H1 (cell line): ENCODE measurements around the gene OPN1SW. TPM values are rescaled to one million over a fixed set of nuclear protein-coding genes. Genes with fewer than 3 reads are reported as not detected.

Experiments used
- CTCF ChIA-PET: fragments of 300-600 bp; sonication (Branson Sonifier 250); formaldehyde crosslinking; loops from one replicate; lab custom pipeline; 2021; ENCODE audit not compliant: partially characterized antibody; lab: Charles Lee
- POLR2A ChIA-PET: fragments of 300-600 bp; sonication (Branson Sonifier 250); formaldehyde crosslinking; loops from one replicate; lab custom pipeline; 2021; ENCODE audit warnings: inconsistent platforms; ENCODE audit not compliant: partially characterized antibody; lab: Charles Lee
- DNase-seq, 2 experiments: peaks; one replicate each; pipeline versions ENCODE4 v3.0.0 to v3.0.0-alpha.2; 2010 to 2022; ENCODE audit warnings: low spot score in 2 of 2, low read depth in 1 of 2, mixed read lengths in 1 of 2
- FAIRE-seq: peaks from 2 replicates; lab custom pipeline; 2011; peaks lifted over from hg19 to GRCh38; lab: Jason Lieb, UNC
- H2AFZ ChIP-seq: 2 replicates; pipeline ENCODE4 v1.8.1; 2012; ENCODE audit warnings: low read length, inconsistent platforms
- H2AK5ac ChIP-seq: 2 replicates; pipeline ENCODE4 v1.6.1; 2013; ENCODE audit warnings: low read depth, low read length
- H2BK120ac ChIP-seq: replicated peaks from 2 replicates; pipeline ENCODE3; 2013; ENCODE audit warnings: low read depth, low read length, inconsistent platforms
- H2BK12ac ChIP-seq: 2 replicates; pipeline ENCODE4 v1.6.1; 2013; ENCODE audit warnings: low read depth, low read length
- H2BK15ac ChIP-seq: 2 replicates; pipeline ENCODE4 v1.6.1; 2013; ENCODE audit warnings: low read length
- H2BK20ac ChIP-seq: 2 replicates; pipeline ENCODE4 v1.6.1; 2013; ENCODE audit warnings: low read length
- H2BK5ac ChIP-seq: 2 replicates; pipeline ENCODE4 v1.6.1; 2013; ENCODE audit warnings: low read depth, low read length
- H3K14ac ChIP-seq: 2 replicates; pipeline ENCODE4 v1.6.1; 2013; ENCODE audit warnings: inconsistent platforms; ENCODE audit not compliant: insufficient read length
- H3K18ac ChIP-seq: 2 replicates; pipeline ENCODE4 v1.6.1; 2013; ENCODE audit warnings: low read length; ENCODE audit errors: extremely low read depth
- H3K23ac ChIP-seq: 2 replicates; pipeline ENCODE4 v1.6.1; 2013; ENCODE audit warnings: inconsistent platforms; ENCODE audit not compliant: insufficient read length
- H3K23me2 ChIP-seq: 2 replicates; pipeline ENCODE4 v1.6.1; 2013; ENCODE audit warnings: low read depth, low read length
- H3K27ac ChIP-seq: 2 replicates; pipeline ENCODE4 v1.6.1; 2011; ENCODE audit warnings: low read depth, low read length, inconsistent platforms
- H3K27me3 ChIP-seq, 4 experiments: replicated peaks in 1 of 4; 1 replicate in 1 of 4; 2 replicates in 3 of 4; pipeline versions ENCODE4 v1.6.1 to v1.8.1; 2011 to 2013; ENCODE audit warnings: low read length in 3 of 4, mild to moderate bottlenecking in 3 of 4, inconsistent platforms in 2 of 4, mixed read lengths in 2 of 4, moderate library complexity in 1 of 4; ENCODE audit not compliant: control insufficient read depth in 3 of 4, insufficient read depth in 3 of 4; ENCODE audit errors: extremely low read depth in 1 of 4
- H3K36me3 ChIP-seq, 4 experiments: 2 replicates each; pipeline versions ENCODE4 v1.6.1 to v1.8.1; 2011 to 2013; ENCODE audit warnings: mild to moderate bottlenecking in 4 of 4, low read length in 3 of 4, moderate library complexity in 2 of 4, control low read depth in 1 of 4, inconsistent platforms in 1 of 4; ENCODE audit not compliant: insufficient read depth in 4 of 4, control insufficient read depth in 2 of 4
- H3K4ac ChIP-seq: replicated peaks from 2 replicates; pipeline ENCODE3; 2013; ENCODE audit warnings: low read length, low read depth, mixed read lengths, inconsistent platforms; ENCODE audit not compliant: insufficient read length
- H3K4me1 ChIP-seq, 4 experiments: replicated peaks in 1 of 4; 1 replicate in 1 of 4; 2 replicates in 3 of 4; pipeline versions ENCODE4 v1.6.1 to v1.8.1; 2011 to 2013; ENCODE audit warnings: low read length in 3 of 4, inconsistent platforms in 2 of 4, mixed read lengths in 1 of 4; ENCODE audit not compliant: insufficient read depth in 4 of 4, control insufficient read depth in 3 of 4
- H3K4me2 ChIP-seq, 2 experiments: 2 replicates each; pipeline versions ENCODE4 v1.6.1 to v1.8.1; 2011 to 2013; ENCODE audit warnings: low read depth in 2 of 2, low read length in 2 of 2, control low read depth in 1 of 2, inconsistent platforms in 1 of 2, mild to moderate bottlenecking in 1 of 2; ENCODE audit not compliant: insufficient read depth in 1 of 2
- H3K4me3 ChIP-seq, 4 experiments: fragments of 200-600, 300-600 bp in 1 of 4; sonication (generic), shearing (Covaris generic), sonication (Bioruptor Twin) in 1 of 4; 2 replicates each; pipeline versions ENCODE4 v1.5.1 to v1.8.1; 2011 to 2016; ENCODE audit warnings: low read length in 4 of 4, low read depth in 3 of 4, control low read depth in 2 of 4, inconsistent platforms in 2 of 4, mild to moderate bottlenecking in 2 of 4, mixed read lengths in 1 of 4, moderate library complexity in 1 of 4; ENCODE audit not compliant: insufficient read depth in 2 of 4; ENCODE audit errors: extremely low read depth in 1 of 4
- H3K56ac ChIP-seq: replicated peaks from 2 replicates; pipeline ENCODE3; 2013; ENCODE audit warnings: low read depth, mild to moderate bottlenecking, mixed read lengths, low read length, inconsistent platforms; ENCODE audit not compliant: insufficient read length
- H3K79me1 ChIP-seq: 2 replicates; pipeline ENCODE4 v1.6.1; 2013; ENCODE audit warnings: low read depth, low read length, control low read depth
- H3K79me2 ChIP-seq, 2 experiments: 2 replicates each; pipeline versions ENCODE4 v1.6.1 to v1.8.1; 2012 to 2013; ENCODE audit warnings: low read length in 2 of 2, mild to moderate bottlenecking in 2 of 2, inconsistent platforms in 1 of 2; ENCODE audit not compliant: insufficient read depth in 2 of 2, control insufficient read depth in 1 of 2
- H3K9ac ChIP-seq, 4 experiments: replicated peaks in 1 of 4; 1 replicate in 1 of 4; 2 replicates in 3 of 4; pipeline versions ENCODE4 v1.6.1 to v1.8.1; 2011 to 2013; ENCODE audit warnings: low read depth in 3 of 4, low read length in 3 of 4, control low read depth in 2 of 4, mild to moderate bottlenecking in 2 of 4, moderate library complexity in 2 of 4, inconsistent platforms in 1 of 4; ENCODE audit errors: extremely low read depth in 1 of 4
- H3K9me3 ChIP-seq, 2 experiments: 2 replicates each; pipeline versions ENCODE4 v1.6.1 to v1.8.1; 2012 to 2013; ENCODE audit warnings: mild to moderate bottlenecking in 2 of 2, moderate library complexity in 2 of 2, control low read depth in 1 of 2, inconsistent platforms in 1 of 2, low read depth in 1 of 2, low read length in 1 of 2, mixed read lengths in 1 of 2; ENCODE audit not compliant: insufficient read depth in 2 of 2
- H4K20me1 ChIP-seq, 2 experiments: replicated peaks in 1 of 2; 2 replicates each; pipeline versions ENCODE3 to v1.8.1; 2011 to 2013; ENCODE audit warnings: inconsistent platforms in 2 of 2, low read length in 2 of 2, mild to moderate bottlenecking in 1 of 2; ENCODE audit not compliant: insufficient read depth in 2 of 2, control insufficient read depth in 1 of 2
- H4K5ac ChIP-seq: 2 replicates; pipeline ENCODE4 v1.6.1; 2013; ENCODE audit warnings: low read length, low read depth, mixed read lengths, inconsistent platforms; ENCODE audit not compliant: insufficient read length
- H4K8ac ChIP-seq: 2 replicates; pipeline ENCODE4 v1.8.0; 2013; ENCODE audit warnings: mild to moderate bottlenecking, moderate library complexity, low read length, inconsistent platforms; ENCODE audit not compliant: insufficient read depth; ENCODE audit errors: extremely low read depth
- H4K91ac ChIP-seq: replicated peaks from 2 replicates; pipeline ENCODE3; 2013; ENCODE audit warnings: low read length, mixed read lengths, inconsistent platforms; ENCODE audit not compliant: insufficient read length
- TAF7 ChIP-seq: optimal IDR thresholded peaks from 2 replicates; pipeline ENCODE3; 2011; ENCODE audit warnings: low read depth, mild to moderate bottlenecking, inconsistent platforms, low read length, moderate library complexity, borderline replicate concordance
- USF2 ChIP-seq: IDR thresholded peaks from 2 replicates; pipeline ENCODE4 v1.6.1; 2011; ENCODE audit warnings: low read length, improper control_type of control experiment
- WGBS, 2 experiments: shearing (Covaris generic) in 1 of 2; methylation state at CpG; one replicate each; pipeline versions ENCODE4 v1.1.6 to v1.1.7; 2013 to 2015; ENCODE audit warnings: low lambda C conversion rate in 2 of 2, mixed read lengths in 2 of 2, inconsistent platforms in 1 of 2, low coverage in 1 of 2, missing lambda C conversion rate in 1 of 2; ENCODE audit not compliant: insufficient replicate concordance in 2 of 2, insufficient coverage in 1 of 2, insufficient read length in 1 of 2; ENCODE audit errors: extremely low coverage in 1 of 2, missing lambda C conversion rate in 1 of 2; 5-methylcytosine and 5-hydroxymethylcytosine counted together
- polyA plus RNA-seq, 7 experiments: library from polyadenylated mRNA; depleted of rRNA in 3 of 7; stranded (reverse) in 5 of 7; unstranded in 2 of 7; fragments of >200 nt in 5 of 7; fragments of 200-250 nt in 2 of 7; gene quantifications; 1 replicate in 5 of 7; 2 replicates in 1 of 7; 4 replicates in 1 of 7; pipeline versions ENCODE4 v1.2.1 to v1.2.3, GENCODE V29; 2011 to 2013; ENCODE audit warnings: missing spikeins in 2 of 7, mixed read lengths in 2 of 7
- total RNA-seq: library from RNA; stranded (reverse); fragmentation: NEBNext Ultra II Directional; extraction: Animal tissue kit (Norgen Biotek cat#: 25700); gene quantifications from 2 replicates; pipeline ENCODE4 v1.2.1, GENCODE V29; 2021

Gene OPN1SW
- total and polyA plus RNA-seq, 2 of the 8 experiments (the other 6 are each of a cell fraction or from before 2014, with no cell fraction given) = not detected

- H2BK20ac ChIP-seq = no peak overlapping the region
- H4K5ac ChIP-seq = no peak overlapping the region
- no peak overlapping the region for H2BK12ac ChIP-seq
- no peak overlapping the region for H4K91ac ChIP-seq
- H3K79me1 ChIP-seq = no peaks in the 10 kb centered on the region
- no peak overlapping the region for H2BK15ac ChIP-seq
- no peak overlapping the region for H3K27ac ChIP-seq
- POLR2A ChIA-PET = interaction anchor here (1.7 to 1.9 kb wide), 2 partner anchors 13 to 16 kb away, joined by 5 to 7 read pairs; partner anchors contain the start of gene CALU
- no peak overlapping the region for H3K4me2 ChIP-seq
- no peak overlapping the region for H2AK5ac ChIP-seq
- H3K79me2 ChIP-seq = no peaks in the 10 kb centered on the region
- no peak overlapping the region for H3K4ac ChIP-seq
- no peaks in the 10 kb centered on the region for H4K20me1 ChIP-seq
- H4K8ac ChIP-seq = no peak overlapping the region
- H3K4me1 ChIP-seq = no peaks in the 10 kb centered on the region
- no peaks in the 10 kb centered on the region for H3K9me3 ChIP-seq
- TF ChIP-seq USF2 = 0 out of 2 replicates have a peak, but pooled peaks have one; percentile 18
- no peak for TF ChIP-seq TAF7
- H3K36me3 ChIP-seq = no peaks in the 10 kb centered on the region; a peak in 1 of 8 replicates
- no peak overlapping the region for H3K14ac ChIP-seq
- H3K56ac ChIP-seq = no peak overlapping the region
- H2AFZ ChIP-seq = no peak overlapping the region
- H3K23me2 ChIP-seq = no peaks in the 10 kb centered on the region; the same call in 1 of the 2 replicates
- H3K27me3 ChIP-seq = no peaks in the 10 kb centered on the region
- peak in 1 of 2 experiments; percentile 31 for DNase-seq
- WGBS, 2 experiments = 97% methylated on average over 2 of the region's 2 CpGs; no CpG with 5 or more reads in 1 of the 2 experiments
- no peak overlapping the region for H3K23ac ChIP-seq
- FAIRE-seq = no peak
- CTCF ChIA-PET = interaction anchor here (0.6 to 1.6 kb wide), 6 partner anchors 9 to 156 kb away, joined by 3 to 8 read pairs (median 4); partner anchors contain the start of gene GARIN1A
- no peak overlapping the region for H3K4me3 ChIP-seq
- H3K9ac ChIP-seq = no peak overlapping the region
- H2BK5ac ChIP-seq = no peak overlapping the region
- no peak overlapping the region for H3K18ac ChIP-seq
- no peak overlapping the region for H2BK120ac ChIP-seq
These were observed 50.1 kb downstream of the OPN1SW start for GRCh38 chr7:128725531-128725930.
